ENCODE results near the gene CER1.

GRCh38 chr9:14748373-14748772 lies 25.8 kb upstream of the CER1 start:
- TF ChIP-seq CTCF (IDR thresholded peaks at IDR 0.05; ENCODE audit: extremely low read depth in 1 of 2, insufficient read depth in 1 of 2, low read depth in 1 of 2, low read length in 2 of 2) (no peak), POLR2AphosphoS5 (IDR thresholded peaks at IDR 0.05; ENCODE audit: insufficient read depth, low read depth, low read length) (no peak), FOS (IDR thresholded peaks at IDR 0.05; ENCODE audit: borderline replicate concordance, insufficient read depth, low read length) (no peak), POLR2A (IDR thresholded peaks at IDR 0.05; ENCODE audit: low read depth, low read length) (no peak), MAX (IDR thresholded peaks at IDR 0.05; ENCODE audit: insufficient read depth, insufficient read length) (no peak), EZH2 (IDR thresholded peaks at IDR 0.05; ENCODE audit: borderline replicate concordance, low read depth, low read length, severe bottlenecking) (no peak), MYC (IDR thresholded peaks at IDR 0.05; ENCODE audit: low read depth, low read length) (no peak), GATA2 (IDR thresholded peaks at IDR 0.05; ENCODE audit: insufficient read depth, insufficient read length, low read depth, low read length) (no peak)

All from endothelial cell of umbilical vein (primary cell).